Fibroblast of lung (primary cell): Measurements from ENCODE around the gene ESR2. TPM values are rescaled to one million over a fixed set of nuclear protein-coding genes. Genes with fewer than 3 reads are reported as not detected.

Experiments used
- DNase-seq, 2 donors: peaks; one replicate each; pipeline versions ENCODE4 v3.0.0 to v3.0.0-alpha.2; 2010; ENCODE audit warnings: low read depth in 2 of 2
- H2AFZ ChIP-seq: 2 replicates; pipeline ENCODE4 v1.5.1; 2012; ENCODE audit warnings: low read length, control low read depth, inconsistent platforms
- H3K27ac ChIP-seq: 2 replicates; pipeline ENCODE4 v1.5.1; 2011; ENCODE audit warnings: low read length, control low read depth; ENCODE audit not compliant: insufficient read depth
- H3K27me3 ChIP-seq: 2 replicates; pipeline ENCODE4 v1.5.1; 2011; ENCODE audit warnings: mild to moderate bottlenecking, low read length; ENCODE audit not compliant: control insufficient read depth, insufficient read depth
- H3K36me3 ChIP-seq: 2 replicates; pipeline ENCODE4 v1.5.1; 2011; ENCODE audit warnings: low read length; ENCODE audit not compliant: control insufficient read depth, insufficient read depth
- H3K4me1 ChIP-seq: 2 replicates; pipeline ENCODE4 v1.5.1; 2011; ENCODE audit warnings: low read length; ENCODE audit not compliant: control insufficient read depth, insufficient read depth; ENCODE audit errors: extremely low read depth
- H3K4me2 ChIP-seq: 2 replicates; pipeline ENCODE4 v1.5.1; 2011; ENCODE audit warnings: low read length, control low read depth; ENCODE audit not compliant: insufficient read depth; ENCODE audit errors: extremely low read depth
- H3K4me3 ChIP-seq, 4 experiments: fragments of 200-600 bp in 1 of 4; sonication (generic) in 1 of 4; replicated peaks in 1 of 4; 2 replicates each; pipeline ENCODE4 v1.5.1; 2011 to 2016; ENCODE audit warnings: low read length in 4 of 4, low read depth in 3 of 4, mild to moderate bottlenecking in 3 of 4, control low read depth in 2 of 4, inconsistent platforms in 1 of 4, mixed read lengths in 1 of 4; ENCODE audit not compliant: insufficient read depth in 1 of 4; ENCODE audit errors: control extremely low read depth in 1 of 4
- H3K79me2 ChIP-seq: 2 replicates; pipeline ENCODE4 v1.5.1; 2012; ENCODE audit warnings: mild to moderate bottlenecking, low read length, inconsistent platforms; ENCODE audit not compliant: control insufficient read depth, insufficient read depth
- H3K9ac ChIP-seq: 2 replicates; pipeline ENCODE4 v1.5.1; 2011; ENCODE audit warnings: mild to moderate bottlenecking, low read length, control low read depth; ENCODE audit not compliant: insufficient read depth
- H3K9me3 ChIP-seq: 2 replicates; pipeline ENCODE4 v1.5.1; 2012; ENCODE audit warnings: low read depth, low read length; ENCODE audit not compliant: control insufficient read depth, insufficient read depth
- H4K20me1 ChIP-seq: 2 replicates; pipeline ENCODE4 v1.5.1; 2011; ENCODE audit warnings: low read length; ENCODE audit not compliant: control insufficient read depth, insufficient read depth; ENCODE audit errors: extremely low read depth
- CTCF ChIP-seq, 2 donors: IDR thresholded peaks in 1 of 2; conservative IDR thresholded peaks in 1 of 2; 1 replicate in 1 of 2; 2 replicates in 1 of 2; pipeline ENCODE4 v1.5.1; 2011 to 2012; ENCODE audit warnings: low read length in 2 of 2, control low read depth in 1 of 2, inconsistent platforms in 1 of 2, low read depth in 1 of 2, mild to moderate bottlenecking in 1 of 2
- EZH2 ChIP-seq: IDR thresholded peaks from 2 replicates; pipeline ENCODE4 v1.5.1; 2012; ENCODE audit warnings: low read length, control low read depth, mild to moderate bottlenecking; ENCODE audit errors: missing control alignments
- polyA plus RNA-seq, 2 donors: library from polyadenylated mRNA; depleted of rRNA in 1 of 2; stranded (reverse) in 1 of 2; unstranded in 1 of 2; fragments of >200 nt; gene quantifications; 2 replicates each; pipeline ENCODE4 v1.2.1, GENCODE V29; 2011 to 2012; ENCODE audit warnings: missing spikeins in 1 of 2
- total RNA-seq: library from RNA; depleted of rRNA; stranded (reverse); fragments of >200 nt; gene quantifications from 2 replicates; pipeline ENCODE4 v1.2.1, GENCODE V29; 2014

Gene ESR2
- total and polyA plus RNA-seq, 2 donors (not counting 1 experiment from before 2014, with no cell fraction given) = 0.02 to 0.66 TPM

GRCh38 chr14:64176330-64176729, 117.8 kb downstream of the ESR2 start:
- no peak overlapping the region for H3K27ac ChIP-seq
- H3K79me2 ChIP-seq = no peaks in the 10 kb centered on the region
- TF ChIP-seq CTCF (conservative IDR thresholded peaks at IDR 0.05 in 1 of 2, IDR thresholded peaks at IDR 0.05 in 1 of 2; ENCODE audit: low read depth in 1 of 2, low read length in 2 of 2) (no peak), EZH2 (no peak)
- no peak overlapping the region for H2AFZ ChIP-seq
- no peaks in the 10 kb centered on the region for H3K27me3 ChIP-seq
- no peak overlapping the region for H3K4me3 ChIP-seq
- no peak for DNase-seq
- no peak overlapping the region for H3K4me2 ChIP-seq
- H4K20me1 ChIP-seq = no peaks in the 10 kb centered on the region
- no peaks in the 10 kb centered on the region for H3K9me3 ChIP-seq
- H3K36me3 ChIP-seq = no peaks in the 10 kb centered on the region
- H3K4me1 ChIP-seq = no peaks in the 10 kb centered on the region
- H3K9ac ChIP-seq = no peak overlapping the region

GRCh38 chr14:64174922-64175782, 119.0 kb downstream of the ESR2 start:
- H3K36me3 ChIP-seq = no peaks in the 10 kb centered on the region
- TF ChIP-seq EZH2 = no peak
- no peak for TF ChIP-seq CTCF (conservative IDR thresholded peaks at IDR 0.05 in 1 of 2, IDR thresholded peaks at IDR 0.05 in 1 of 2; ENCODE audit: low read depth in 1 of 2, low read length in 2 of 2)
- no peak overlapping the region for H3K4me3 ChIP-seq
- H4K20me1 ChIP-seq = no peaks in the 10 kb centered on the region
- H3K27me3 ChIP-seq = no peaks in the 10 kb centered on the region
- H3K9ac ChIP-seq = no peak overlapping the region
- no peak for DNase-seq
- H3K79me2 ChIP-seq = no peaks in the 10 kb centered on the region
- no peaks in the 10 kb centered on the region for H3K4me1 ChIP-seq
- H2AFZ ChIP-seq = no peak overlapping the region
- H3K4me2 ChIP-seq = no peak overlapping the region
- no peak overlapping the region for H3K27ac ChIP-seq
- H3K9me3 ChIP-seq = no peaks in the 10 kb centered on the region

- no peaks in the 10 kb centered on the region for H3K27me3 ChIP-seq
- H3K9me3 ChIP-seq = no peaks in the 10 kb centered on the region
- H3K79me2 ChIP-seq = no peaks in the 10 kb centered on the region
- H3K36me3 ChIP-seq = no peaks in the 10 kb centered on the region
- no peak overlapping the region for H3K4me3 ChIP-seq
- no peak overlapping the region for H3K4me2 ChIP-seq
- H4K20me1 ChIP-seq = no peaks in the 10 kb centered on the region
- no peak overlapping the region for H3K9ac ChIP-seq
- H3K4me1 ChIP-seq = no peaks in the 10 kb centered on the region
- TF ChIP-seq EZH2 = no peak
- no peak for TF ChIP-seq CTCF (conservative IDR thresholded peaks at IDR 0.05 in 1 of 2, IDR thresholded peaks at IDR 0.05 in 1 of 2; ENCODE audit: low read depth in 1 of 2, low read length in 2 of 2)
- no peak overlapping the region for H3K27ac ChIP-seq
- DNase-seq = no peak
- H2AFZ ChIP-seq = no peak overlapping the region
Observed at GRCh38 chr14:64170181-64170580, 124.0 kb downstream of the ESR2 start.
